HG02852 (cell line): ENCODE measurements around the gene TBX1.

Experiments used
- ATAC-seq: cut with Tn5 transposase; IDR thresholded peaks from one replicate; pipeline ENCODE4 v1.9.1; 2021; ENCODE audit warnings: mild to moderate bottlenecking, moderate library complexity; ENCODE audit not compliant: unreplicated experiment

TBX1 gene

GRCh38 chr22:19809741-19810140, 49.2 kb downstream of the TBX1 start:
- ATAC-seq, result no peak

DNA sequence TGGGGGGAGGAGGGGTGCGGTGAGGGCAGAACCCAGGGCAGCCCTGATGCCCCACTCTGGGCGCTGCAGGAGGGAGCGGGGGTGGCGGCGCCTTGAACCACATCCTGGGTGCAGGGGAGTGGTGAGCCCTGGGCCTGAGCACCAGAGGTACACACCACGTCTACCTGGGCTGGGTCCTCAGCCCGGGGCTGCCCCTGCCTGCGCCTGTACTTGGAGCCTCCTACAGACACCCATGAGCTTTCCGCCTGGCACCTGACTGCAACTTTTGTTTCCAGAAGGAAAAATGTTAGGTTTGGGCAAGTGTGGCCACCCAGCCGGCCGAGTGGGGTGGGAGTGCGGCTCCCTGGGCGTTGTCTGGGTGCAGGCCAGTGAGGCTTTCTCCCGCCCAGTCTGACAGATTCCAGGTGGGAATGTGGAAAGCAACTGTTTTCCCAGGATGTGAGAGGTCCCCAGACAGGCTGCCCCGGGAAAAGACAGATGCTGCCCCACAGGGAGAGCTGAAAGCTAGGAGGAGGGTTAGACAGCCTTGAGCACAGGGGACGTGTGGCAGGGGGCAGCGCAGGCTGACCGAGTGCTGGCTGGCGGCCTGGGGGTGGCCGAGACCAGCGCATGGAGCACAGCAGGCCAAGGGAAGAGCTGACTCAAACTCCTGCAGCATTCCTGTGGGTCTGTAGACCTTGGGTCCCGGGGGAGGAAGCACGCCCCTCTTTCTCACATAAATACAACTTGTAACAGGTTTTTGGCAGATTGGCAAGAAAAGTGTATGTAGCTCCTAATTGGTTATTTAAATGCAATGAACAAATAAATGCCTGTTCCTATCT, 50.0 kb downstream of the TBX1 start:
- ATAC-seq, result no peak

DNA sequence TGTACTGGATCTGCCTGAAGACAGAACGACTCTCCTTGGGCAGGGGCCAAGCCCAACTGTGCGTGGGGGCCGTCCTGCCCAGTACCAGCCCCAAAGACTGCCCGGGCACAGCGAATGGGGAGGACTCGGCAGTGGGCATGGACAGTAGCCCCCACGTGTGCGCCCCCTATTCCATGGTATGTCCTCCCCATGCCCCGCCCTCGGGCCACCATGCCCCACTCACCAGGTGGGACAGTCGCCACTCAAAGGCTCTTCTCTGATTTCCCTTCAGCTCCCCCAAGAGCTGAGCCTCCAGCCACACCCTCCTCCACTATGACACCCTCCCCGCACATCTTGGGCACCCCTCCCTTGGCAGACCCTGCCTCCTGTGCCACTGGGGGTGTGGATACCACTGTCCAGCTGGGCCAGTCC, 50.6 kb downstream of the TBX1 start:
- no peak for ATAC-seq

DNA sequence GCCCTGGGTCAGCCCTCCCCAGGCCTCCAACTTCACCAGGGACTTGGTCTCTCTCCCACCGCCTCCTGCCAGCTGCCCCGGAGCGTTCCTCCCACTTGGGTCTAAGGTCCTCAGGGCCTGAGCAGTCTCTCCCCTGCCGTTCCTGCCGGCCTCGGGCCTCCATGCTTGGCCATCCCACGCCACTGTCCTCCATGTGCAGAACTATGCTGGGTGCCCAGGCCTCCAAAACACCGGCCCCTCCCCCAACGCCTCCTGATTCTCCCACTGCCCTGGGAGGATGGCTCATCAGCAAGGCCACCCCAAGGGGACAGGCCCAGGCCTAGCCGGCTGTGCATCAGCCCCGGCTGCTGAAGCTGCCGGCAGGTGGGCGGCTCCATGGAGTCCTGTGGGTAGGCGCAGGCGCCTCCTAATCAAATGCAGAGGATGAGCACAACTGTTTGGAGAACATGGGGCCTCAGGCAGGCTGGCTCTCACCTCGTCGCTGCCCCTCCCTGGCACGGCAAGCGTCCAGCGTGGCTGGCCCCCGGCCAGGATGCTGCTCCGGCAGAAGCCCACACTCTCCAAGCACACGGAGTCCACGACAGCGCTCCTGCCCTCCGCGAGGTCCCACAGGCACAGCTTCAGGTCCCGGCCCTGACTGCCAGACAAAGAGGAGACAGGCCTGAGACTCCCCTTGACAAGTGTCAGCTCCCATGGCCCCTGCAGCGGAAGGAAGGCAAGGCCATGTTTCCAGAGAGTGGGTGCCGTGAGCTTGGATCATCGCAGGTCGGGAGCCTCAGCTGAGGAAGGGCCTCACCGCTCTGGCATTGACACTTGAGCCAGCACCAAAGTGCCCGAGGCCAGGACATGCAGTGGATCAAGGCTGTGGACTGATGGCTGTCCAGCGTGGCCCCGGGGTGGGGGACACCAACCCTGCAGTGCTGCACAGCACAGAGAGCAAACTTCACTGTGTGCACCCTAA, 51.5 kb downstream of the TBX1 start:
- ATAC-seq, result no peak

- ATAC-seq, result no peak
Observed at GRCh38 chr22:19812910-19813309, 52.3 kb downstream of the TBX1 start.

- no peak for ATAC-seq
Observed at GRCh38 chr22:19814428-19814827, 53.9 kb downstream of the TBX1 start.

DNA sequence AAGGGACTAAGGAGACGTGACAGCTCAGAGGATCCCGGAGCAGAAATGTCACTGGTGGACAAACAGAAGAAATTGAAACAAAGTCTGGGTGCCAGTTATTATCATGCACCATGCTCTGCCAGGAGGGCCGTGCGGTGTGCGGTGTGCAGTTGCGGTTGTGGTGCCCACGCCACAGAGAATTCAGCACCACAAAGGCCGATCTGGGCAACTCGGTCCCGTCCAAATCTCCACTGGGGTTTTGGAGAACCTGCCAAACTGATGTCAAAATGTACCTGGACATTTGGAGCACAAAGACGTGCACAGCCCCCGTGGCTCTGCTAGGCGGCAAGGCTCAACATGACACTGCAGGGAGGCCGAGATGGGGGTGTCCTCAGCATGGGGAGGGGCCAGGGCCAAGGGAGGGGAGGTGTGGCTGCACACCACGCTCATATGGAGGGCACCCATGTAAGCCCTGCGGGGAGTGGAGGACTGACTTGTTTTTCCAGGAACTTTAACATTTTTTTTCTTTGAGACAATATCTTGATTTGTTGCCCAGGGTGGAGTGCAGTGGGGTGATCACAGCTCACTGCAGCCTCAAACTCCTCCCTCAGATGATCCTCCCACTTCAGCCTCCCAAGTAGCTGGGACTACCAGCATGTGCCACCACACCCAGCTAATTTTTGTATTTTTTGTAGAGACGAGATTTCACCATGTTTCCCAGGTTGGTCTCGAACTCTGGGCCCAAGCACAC, 54.7 kb downstream of the TBX1 start:
- no peak for ATAC-seq

DNA sequence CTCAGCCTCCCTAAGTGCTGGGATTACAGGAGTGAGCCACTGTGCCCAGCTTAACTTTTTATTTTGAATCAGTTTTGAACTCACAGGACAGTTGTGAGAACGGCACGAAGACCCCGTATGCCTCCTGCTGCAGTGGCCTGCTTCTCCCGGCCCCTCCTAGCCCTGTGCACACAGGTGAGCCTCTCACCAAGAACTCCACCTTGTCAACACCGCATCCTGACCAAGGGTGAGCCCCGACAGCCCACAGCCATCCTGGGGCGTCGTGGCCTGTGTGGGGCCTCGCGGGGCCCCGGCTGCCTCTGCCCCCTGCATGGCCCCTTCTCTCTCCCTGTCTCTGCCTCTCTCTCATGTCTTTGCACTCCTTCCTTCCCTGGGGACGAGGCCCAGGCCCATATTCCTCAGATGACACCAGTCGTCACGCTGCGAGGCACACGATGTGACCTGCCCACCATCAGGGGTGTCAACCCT, 55.3 kb downstream of the TBX1 start:
- no peak for ATAC-seq

DNA sequence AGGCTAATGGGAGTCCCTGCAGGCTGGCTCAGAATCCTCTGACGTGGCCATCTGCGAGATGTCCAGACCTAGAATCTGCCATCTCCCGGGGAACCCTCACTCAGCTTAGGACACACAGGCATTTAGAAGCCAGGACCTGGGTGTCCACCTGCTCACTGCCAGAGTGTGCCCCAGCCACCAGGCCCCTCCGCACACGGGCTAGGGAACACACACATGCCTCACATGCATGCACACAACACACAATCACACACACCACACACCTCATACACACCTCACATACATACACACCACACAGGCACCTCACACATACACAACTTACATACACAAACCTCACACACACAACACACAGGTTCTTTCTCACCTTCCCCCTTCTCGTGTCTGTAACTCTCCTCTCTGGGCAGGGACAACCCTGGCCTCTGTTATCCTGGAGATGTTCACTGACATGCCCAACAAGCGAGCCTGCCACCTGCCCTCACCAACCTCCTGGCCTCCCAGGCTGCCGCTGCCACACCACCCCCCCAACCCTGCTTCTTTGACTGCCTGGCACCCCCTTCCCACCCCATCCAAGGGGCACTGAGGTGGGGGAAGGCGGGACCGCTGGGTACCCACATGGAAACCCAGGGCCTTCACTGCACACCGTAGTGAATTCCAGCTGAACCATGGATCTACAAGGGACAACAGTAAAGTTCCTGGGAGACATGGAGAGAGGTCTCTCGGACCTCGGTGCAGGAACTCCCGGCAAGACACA, 56.0 kb downstream of the TBX1 start:
- ATAC-seq, result no peak
